HS-5 (cell line): ENCODE data around the gene FBN3.
A peak's percentile ranks its signal among the peaks of the same experiment; 100 is the strongest.
"Not testable (repeated sequence)": the region's sequence is repeated elsewhere in the genome, so short reads cannot be mapped to it uniquely, and the experiment has no call there.

Source experiments
- DNase-seq: peaks from one replicate; pipeline ENCODE4 v3.0.0-alpha.2; 2012; ENCODE audit warnings: low read depth

Gene FBN3

DNA sequence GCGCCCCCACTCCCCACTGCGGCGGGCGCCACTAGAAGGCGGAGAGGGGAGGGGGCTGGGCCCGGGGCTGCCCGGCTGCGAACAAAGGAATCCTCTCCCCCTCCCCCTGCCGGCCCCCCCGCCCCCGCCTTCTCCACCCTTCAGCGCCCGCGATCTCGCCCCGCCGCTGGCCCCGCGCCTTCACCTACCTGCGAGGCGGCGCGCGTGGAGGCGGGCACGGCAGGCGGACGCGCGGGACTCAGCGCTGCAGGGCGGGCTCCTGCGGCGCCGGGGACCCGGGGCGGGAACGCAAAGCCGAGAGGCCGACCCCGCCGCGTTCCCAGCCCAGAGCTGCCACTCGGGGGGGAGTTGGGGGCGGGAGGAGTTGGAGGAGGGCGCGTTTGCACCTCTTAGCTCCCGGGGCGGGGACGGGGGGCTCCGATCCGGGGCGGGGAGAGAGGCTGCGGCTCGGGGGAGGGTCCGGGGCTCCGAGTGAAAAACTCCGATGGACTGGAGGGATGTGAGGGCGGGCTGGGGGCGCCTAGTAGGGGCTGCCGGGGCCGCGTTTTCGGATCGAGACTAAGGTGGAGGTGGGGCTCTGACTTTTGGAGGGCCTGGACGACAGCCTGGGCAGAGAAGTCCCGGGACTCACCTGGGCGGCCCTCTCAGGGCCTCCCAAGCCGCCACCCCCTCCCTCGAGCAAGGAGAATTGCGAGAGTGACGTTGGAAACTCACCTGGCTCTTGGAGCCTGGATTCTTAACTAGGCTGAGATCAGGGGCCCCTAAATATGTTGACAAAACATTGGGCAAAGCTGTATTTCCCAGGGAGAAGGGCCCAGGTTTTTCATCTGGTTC, at the start of gene FBN3:
Gene FBN3, minus strand, starts transcription at position 332 of the 834 bp plus-strand sequence. CDS start 2,112 bp downstream, outside the sequence.
- DNase-seq, result no peak

DNA sequence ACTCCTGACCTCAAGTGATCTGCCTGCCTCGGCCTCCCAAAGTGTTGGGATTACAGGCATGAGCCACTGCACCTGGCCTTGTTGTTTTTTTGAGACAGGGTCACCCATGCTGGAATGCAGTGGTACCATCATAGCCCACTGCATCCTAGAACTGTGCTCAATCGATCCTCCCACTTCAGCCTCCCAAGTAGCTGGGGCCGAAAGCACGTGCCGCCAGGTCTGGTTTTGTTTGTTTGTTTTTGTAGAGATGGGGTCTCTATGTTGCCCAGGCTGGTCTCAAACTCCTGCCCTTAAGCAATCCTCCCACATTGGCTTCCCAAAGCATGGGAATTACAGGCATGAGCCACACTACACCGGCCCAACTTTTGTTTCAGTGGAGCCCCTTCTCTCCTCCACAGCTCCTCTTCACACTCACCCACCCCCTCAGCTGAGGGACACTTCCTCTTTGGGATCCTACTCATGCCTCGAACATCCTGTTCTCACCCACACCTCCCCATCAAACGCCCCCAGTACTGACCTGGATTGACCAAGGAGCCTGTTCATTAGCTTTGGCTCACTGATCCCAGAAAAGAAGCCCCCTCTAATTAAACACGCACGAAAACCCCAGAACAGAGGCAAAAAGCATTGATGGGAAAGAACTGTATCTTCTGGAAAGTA, 47.0 kb upstream of the FBN3 start:
- no peak for DNase-seq

DNA sequence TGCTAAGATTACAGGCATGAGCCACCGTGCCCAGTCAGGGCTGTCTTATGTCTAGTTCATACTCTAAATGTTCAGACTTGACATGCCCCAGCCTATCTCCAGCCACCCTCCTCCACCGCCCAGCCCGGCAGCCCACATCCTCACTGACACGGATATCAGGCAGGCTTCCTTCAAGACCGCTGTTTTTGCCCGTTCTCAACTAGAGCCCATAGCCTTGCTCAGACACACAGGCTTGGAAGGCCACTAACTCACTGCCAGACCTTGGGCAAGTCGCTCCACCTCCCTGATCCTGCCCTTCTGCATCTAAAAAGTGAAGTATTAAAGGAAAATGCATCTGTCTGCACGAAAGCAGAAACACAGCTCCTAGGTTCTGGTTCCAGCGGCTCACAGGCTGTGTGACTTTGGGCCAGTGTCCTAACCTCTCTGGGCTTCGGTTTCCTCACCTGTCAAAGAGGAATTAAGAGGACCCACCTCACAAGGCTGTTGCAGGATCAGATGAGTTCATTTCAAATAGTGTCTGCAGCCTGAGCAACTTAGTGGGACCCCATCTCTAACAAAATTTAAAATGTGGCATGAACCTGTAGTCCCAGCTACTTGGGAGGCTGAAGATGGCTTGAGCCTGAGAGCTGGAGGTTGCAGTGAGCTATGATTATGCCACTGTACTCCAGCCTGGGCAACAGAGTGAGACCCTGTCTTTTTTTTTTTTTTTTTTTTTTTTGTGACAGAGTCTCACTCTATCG, 45.3 kb upstream of the FBN3 start:
- no peak for DNase-seq

DNA sequence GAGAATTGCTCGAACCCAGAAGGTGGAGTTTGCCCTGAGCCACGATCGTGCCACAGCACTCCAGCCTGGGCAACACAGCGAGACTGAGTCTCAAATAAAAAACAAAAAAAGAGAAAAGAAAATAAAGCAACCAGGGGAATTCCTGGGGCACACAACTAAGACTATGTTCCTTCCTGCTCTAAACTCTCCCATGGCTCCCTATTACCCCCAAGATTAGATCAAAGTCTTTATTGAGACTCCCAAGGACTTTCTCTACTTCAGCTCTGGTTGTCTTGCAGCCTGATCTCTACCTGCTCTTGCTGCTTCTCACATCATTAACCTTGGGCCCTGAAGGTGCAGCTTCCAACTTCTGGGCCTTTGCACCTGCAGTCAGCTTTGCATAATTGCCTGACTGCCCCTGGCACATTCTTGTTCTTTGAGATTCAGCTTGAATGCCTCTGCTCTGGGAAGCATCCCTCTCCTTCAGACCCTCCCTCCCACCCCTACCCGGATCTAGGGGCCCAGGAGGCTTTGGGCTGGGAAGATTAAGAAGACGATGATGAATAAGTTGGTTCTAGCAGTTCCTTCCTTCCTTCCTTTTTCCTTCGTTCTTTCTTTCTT, 42.9 kb upstream of the FBN3 start:
- no peak for DNase-seq

DNA sequence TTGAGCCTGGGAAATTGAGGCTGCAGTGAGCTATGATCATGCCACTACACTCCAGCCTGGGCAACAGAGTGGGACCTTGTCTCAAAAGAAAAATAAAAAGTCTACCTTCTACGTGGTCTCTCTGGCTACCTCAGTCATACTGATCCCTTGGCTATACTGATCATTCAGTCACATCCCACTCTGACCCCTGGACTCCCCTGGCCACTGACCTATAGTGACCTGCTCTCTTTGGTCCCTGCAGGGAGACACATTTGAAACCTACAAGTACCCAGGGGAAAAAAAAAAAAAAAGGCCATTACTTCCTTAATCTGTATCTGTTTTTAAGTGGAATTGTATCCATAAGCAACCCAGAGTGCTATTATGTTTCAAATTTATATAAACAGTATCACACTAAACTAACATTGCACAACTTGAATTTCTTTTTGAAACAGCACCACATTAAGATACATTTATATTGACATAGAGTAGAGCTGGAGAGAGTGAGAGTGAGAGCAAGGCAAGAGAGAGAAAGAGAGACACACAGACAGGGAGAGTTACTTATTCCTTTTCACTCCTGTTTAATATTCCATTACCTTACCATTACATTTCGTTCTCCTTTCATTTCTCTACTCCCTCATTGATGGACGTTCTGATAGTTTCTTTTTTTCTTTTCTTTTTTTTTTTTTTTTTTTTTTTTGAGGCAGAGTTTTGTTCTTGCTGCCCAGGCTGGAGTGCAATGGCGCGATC, 36.1 kb upstream of the FBN3 start:
- DNase-seq, result no peak

DNA sequence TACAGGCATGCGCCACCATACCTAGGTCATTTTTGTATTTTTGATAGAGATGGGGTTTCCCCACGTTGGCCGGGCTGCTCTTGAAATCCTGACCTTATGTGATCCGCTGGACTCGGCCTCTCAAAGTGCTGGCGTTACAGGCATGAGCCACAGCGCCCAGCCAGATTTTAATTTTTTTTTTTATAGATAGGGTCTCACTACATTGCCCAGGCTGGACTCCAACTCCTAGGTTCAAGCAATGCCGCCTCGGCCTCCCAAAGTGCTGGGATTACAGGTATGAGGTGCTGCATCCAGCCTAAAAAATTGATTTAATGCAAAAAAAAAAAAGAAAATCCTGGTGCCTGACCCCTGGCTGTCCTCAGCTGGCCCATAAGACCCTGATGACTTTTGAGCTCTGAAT, 34.9 kb upstream of the FBN3 start:
- no peak for DNase-seq

DNA sequence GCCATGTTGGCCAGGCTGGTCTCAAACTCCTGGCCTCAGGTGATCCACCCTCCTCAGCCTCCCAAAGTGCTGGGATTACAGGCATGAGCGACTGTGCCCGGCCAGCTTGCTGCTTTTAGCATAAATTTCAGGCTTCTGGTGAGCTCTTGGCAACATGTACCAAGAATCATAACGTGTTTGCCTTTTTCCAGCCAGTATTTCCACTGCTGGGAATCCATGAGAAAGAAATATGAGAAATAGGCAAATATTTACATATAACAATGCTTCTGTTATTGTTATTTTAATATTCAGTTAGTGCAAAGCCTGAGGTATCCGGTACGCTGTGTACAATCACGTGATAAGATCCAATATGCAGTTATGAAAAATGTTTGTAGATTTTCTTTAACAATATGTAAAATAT, 30.6 kb upstream of the FBN3 start:
- no peak for DNase-seq

DNA sequence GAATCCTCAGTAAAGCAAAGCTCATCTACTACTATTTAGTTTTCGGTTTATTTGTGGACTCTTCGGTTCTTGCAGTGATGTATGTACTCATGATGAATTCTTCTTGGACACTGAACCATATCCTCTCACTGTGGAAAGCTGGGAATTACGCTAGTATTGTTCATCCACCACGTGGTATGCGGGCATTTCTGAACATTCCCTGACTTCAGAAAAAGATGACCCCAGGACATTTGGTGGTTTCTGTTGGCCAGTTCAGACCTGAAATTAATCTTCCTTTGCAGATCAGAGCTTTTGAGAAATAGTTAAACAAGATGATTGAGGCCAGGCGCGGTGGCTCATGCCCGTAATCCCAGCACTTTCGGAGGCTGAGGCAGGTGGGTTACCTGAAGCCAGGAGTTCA, 25.3 kb upstream of the FBN3 start:
- DNase-seq, result peak; percentile 16

DNA sequence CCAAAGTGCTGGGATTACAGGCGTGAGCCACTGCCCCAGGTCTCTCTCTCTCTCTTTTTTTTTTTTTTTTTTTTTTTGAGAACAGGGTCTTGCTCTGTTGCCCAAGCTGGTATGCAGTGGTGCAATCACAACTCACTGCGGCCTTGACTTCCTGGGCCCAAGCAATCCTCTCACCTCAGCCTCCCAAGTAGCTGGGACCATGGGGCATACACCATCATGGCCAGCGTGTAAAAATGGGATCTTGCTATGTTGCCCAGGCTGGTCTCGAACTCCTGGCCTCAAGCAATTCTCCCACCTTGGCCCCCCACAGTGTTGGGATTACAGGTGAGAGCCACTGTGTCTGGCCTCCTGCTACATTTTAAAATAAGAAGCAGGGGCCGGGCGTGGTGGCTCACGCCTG, 19.1 kb upstream of the FBN3 start:
- DNase-seq, result no peak

DNA sequence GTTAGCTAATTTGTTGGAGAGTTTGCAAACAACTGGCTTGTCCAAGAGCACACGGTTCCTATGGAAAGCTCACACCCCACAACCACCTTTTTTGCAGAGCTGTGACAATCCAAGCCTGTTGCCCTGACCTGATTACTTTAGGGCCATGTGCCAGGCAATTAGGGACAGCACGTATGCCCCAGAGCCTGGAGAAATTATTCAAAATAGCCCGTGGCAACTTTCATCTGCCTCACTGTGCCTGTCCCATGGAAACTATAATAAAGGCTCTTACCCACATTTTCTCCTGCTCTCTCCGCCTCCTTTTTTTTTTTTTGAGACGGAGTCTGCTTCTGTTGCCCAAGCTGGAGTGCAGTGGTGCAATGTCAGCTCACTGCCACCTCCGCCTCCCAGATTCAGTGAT, 18.6 kb upstream of the FBN3 start:
- DNase-seq, result no peak

DNA sequence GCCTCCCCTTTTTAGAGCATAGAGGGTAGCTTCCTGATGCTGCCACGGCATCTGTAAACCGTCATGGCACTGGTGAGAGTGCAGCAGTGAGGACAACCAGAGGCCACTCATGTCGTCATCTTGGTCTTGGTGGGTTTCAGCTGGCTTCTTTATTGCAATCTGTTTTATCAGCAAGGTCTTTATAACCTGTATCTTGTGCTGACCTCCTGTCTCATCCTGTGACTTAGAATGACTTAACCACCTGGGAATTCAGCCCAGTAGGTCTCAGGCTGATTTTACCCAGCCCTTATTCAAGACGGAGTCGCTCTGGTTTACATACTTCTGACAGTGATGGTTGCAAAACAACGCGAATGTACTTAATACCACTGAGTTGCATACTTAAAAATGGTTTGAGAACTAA, 14.4 kb upstream of the FBN3 start:
- DNase-seq, result no peak

DNA sequence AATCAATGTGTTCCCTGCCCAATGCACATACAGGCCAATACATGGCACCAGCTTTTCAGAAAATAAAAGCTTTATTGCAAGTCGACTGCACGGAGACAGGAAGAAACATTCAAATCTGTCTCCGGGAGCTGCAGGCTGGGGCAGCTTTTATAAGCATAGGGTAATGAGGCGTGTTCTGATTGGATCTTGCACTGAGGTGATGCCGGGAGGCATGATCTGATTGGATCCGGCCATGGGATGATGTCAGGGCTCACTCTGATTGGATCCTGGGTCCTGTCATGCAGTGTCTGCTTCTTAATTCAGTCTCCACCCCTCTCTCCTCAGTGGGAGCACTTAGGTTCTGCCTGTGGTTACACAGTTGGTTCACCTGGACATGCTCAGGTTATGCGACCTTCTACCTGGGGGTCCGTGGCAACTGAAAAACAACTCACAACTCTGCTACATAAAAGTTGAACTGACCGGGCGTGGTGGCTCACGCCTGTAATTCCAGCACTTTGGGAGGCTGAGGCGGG, 11.8 kb upstream of the FBN3 start:
- DNase-seq, result no peak

DNA sequence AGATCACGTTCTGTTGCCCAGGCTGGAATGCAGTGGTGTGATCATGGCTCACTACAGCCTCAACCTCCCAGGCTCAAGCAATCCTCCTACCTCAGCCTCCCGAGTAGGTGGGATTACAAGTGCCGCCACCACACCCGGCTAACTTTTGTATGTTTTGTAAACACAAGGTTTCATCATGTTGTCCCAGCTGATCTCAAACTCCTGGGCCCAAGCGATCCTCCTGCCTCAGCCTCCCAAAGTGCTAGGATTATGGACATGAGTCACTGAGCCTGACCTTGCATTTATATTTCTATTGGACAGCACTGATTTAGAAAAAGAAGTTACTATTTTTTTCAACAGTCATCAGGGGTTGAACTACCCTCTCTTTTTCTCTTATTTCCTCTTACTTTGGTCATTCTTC, 9.9 kb upstream of the FBN3 start:
- not testable (repeated sequence) for DNase-seq

DNA sequence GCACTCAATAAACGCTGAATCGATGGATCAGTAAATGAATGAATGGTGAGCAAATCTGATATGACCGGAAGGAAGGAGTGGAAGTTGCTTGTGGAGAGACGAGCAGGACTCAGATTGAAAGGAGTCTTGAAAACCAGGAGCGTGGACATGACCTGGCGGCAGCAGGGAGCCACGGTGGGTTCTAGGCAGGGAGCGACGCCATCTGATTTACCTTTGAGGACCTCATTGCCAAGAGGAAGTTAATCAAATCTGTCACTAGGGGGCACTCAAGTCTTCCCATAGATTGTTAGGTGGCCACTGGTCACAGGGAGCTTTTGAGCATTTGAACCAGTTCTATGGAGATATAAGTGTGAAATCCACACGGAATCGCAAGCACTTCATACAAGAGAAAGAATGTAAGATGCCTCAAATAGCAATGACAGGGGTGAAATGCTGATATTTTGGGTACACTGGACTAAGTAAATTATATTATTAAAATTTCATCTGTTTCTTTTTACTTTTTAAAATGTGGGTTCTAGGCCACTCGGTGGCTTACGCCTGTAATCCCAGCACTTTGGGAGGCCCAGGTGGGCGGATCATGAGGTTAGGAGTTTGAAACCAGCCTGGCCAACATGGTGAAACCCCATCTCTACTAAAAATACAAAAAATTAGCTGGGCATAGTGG, 9.2 kb upstream of the FBN3 start:
- DNase-seq, result peak; percentile 22

DNA sequence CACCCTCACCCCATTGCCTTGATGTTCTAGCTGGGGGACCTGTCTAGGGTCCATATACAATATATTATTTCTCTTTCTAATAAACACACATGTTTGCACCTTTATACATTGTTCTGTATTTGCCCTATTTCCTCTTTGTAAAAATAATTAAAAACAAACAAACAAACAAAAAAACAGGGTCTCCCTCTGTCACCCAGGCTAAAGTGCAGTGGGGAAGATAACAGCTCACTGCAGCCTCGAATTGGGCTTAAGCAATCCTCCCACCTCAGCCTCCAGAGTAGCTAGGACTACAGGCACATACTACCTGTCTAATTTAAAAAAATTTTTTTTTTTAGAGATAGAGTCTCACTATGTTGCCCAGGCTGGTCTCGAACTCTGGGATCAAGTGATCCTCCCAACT, 5.9 kb upstream of the FBN3 start:
- DNase-seq, result no peak

DNA sequence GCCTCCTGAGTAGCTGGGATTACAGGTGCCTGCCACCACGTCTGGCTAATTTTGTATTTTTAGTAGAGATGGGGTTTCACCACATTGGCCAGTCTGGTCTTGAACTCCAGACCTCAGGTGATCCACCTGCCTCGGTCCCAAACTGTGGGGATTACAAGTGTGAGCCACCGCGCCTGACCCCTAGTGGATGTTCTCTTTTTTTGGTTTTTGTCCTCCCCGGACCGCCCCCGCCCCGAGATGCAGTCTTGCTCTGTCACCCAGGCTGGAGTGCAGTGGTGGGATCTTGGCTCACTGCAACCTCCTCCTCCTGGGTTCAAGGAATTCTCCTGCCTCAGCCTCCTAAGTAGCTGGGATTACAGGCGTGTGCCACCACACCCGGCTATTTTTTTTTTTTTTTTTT, 4.6 kb upstream of the FBN3 start:
- DNase-seq, result not testable (repeated sequence)

DNA sequence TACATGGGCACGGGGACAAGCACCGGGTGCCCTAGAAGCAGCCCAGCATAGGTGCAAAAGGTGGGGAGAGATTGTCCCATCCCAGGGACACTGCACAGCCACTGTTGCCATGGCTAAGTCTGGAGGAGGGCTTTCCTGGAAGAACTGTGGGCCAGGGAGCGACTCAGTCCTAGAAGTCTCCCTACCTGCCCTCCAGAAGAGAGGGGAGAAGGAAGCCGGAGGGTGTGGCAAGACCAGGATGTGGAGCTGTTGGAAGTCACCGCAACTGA, 2.3 kb upstream of the FBN3 start:
- DNase-seq, result no peak

DNA sequence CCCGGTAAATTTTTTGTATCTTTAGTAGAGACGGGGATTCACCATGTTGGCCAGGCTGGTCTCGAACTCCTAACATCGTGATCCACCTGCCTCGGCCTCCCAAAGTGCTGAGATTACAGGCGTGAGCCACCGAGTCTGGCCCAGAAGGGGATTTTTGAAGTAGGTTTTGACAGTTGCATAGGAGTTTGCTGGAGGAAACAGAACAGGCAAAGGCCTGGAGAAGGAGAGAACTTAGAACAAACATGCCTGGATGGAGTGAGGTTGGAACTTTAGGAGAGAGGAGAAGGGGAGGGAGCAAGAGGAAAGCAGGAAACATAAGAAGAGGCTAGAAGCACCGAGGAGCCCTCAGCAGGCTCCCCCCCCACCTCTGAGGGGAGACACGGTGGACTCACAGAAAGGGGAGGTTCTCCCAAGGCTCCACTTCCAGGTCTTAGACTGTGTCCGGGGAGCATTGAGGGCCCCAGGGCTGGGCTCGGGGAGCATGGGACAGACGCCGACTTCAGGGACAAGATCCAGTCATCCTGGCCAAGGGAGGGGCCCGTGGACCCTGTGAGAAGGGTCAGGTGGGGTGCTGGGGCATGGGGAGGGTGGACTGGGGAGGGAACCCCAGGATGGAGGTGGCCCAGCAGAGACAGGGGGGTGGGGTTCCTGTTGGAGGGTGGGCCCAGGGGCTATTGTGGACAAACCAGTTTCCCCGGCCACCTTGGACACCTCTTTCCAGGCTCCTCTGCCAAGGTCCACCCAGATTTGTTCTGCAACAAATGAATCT, 1.8 kb upstream of the FBN3 start:
- no peak for DNase-seq

DNA sequence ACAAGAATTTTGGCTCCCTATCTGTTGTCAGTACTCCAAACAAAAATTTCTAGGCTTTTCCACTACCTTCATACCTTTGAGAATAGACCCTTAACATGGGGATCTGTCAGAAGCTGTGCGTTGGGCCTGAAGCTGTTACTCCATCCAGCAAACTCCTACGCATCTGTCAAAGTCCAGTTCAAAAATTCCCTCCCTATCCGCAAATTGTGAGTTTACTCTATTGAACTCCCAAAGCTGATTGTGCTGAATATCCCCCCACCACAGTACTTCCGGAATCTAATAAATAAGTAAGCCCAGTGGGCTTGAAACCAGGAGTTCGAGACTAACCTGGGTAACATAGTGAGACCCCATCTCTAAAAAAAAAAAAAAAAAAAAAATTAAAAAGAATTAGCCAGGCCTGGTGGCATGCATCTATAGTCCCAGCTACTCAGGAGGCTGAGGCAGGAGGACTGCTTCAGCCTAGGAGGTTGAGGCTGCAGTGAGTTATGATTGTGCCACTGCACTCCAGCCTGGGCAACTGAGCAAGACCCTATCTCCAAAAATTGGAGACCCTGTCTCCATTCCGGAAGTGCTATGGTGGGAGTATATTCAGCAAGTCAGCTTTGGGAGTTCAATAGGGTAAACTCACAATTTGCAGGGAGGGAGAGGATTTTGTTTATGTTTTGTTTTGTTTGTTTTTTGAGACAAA, 930 bp upstream of the FBN3 start:
- no peak for DNase-seq
